Activated CD4-positive, alpha-beta memory T cell treated with anti-CD3 and anti-CD28 coated beads for 36 hours (primary cell): ENCODE measurements around the gene SLMAP. TPM values are rescaled to one million over a fixed set of nuclear protein-coding genes. Genes with fewer than 3 reads are reported as not detected.

ENCODE experiments used
- CTCF ChIA-PET: fragments of 350-600 bp; sonication (Branson Sonifier 250); formaldehyde crosslinking; loops from one replicate; lab custom pipeline; 2021; ENCODE audit warnings: antibody characterized with exemption, inconsistent platforms; lab: Charles Lee
- POLR2A ChIA-PET: fragments of 350-600 bp; sonication (Branson Sonifier 250); formaldehyde crosslinking; loops from one replicate; lab custom pipeline; 2021; ENCODE audit warnings: antibody characterized with exemption; lab: Charles Lee
- DNase-seq: peaks from one replicate; pipeline ENCODE4 v3.0.0-alpha.2; 2020
- H3K27ac Mint-ChIP-seq: one replicate; pipeline ENCODE4 v1.8.0; 2021; ENCODE audit warnings: mixed read lengths
- H3K27me3 Mint-ChIP-seq: one replicate; pipeline ENCODE4 v1.8.0; 2021; ENCODE audit warnings: mixed read lengths
- H3K36me3 Mint-ChIP-seq: one replicate; pipeline ENCODE4 v1.8.0; 2021; ENCODE audit warnings: mixed read lengths
- H3K4me1 Mint-ChIP-seq: one replicate; pipeline ENCODE4 v1.8.0; 2021; ENCODE audit warnings: low read depth, mixed read lengths
- H3K4me3 Mint-ChIP-seq: one replicate; pipeline ENCODE4 v1.8.0; 2021; ENCODE audit warnings: mild to moderate bottlenecking, mixed read lengths
- H3K9me3 Mint-ChIP-seq: one replicate; pipeline ENCODE4 v1.8.0; 2021; ENCODE audit warnings: mixed read lengths
- intact Hi-C: fragments of 100-400 bp; cut with micrococcal nuclease; formaldehyde crosslinking; loops from one replicate; pipeline ENCODE4 v1.15.1; 2023
- total RNA-seq, 2 experiments: library from RNA; stranded (reverse); gene quantifications; one replicate each; pipeline ENCODE4 v1.2.3, GENCODE V29; 2021

The SLMAP gene
- 10 to 100 TPM; 42.5 to 43.9 TPM for total RNA-seq

DNA sequence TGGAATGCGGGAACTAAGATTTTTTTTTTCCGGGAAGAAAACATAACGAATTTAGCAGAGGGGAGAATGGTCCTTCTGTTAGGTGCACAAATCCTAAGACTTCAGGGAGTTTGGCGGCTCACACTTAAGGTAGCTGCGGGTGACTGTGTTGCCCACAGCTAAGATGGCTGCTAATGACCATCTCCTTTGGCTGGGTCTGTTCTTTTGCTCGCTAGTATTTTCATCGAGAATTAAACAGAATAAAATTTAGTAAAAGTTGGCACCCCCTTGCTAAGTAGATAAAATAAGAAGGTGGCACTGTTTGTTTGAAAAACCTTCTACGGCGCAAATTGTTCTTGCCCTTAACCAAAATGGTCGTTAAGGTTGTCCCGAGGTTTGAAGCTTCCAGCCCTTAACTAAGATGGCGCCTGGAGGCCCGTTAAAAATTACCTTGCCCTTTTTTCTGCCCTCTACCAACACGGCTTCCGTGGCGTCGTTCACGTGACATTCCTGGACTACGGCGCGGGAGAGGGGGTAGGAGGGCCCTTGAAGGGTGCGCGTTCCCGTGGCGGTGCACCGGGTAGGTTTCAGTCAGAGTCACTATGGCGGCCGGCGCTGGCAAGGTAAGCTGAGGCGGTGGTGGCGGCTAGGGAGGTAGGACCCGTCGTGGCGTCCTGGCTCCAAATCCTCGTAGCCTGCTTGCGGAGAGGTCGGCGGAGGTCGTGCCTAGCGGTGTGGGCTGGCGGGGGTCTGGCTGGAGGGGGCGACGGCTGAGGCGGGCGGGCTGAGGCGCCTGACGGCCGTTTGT lies at the start of gene SLMAP:
Gene SLMAP, plus strand, starts transcription at position 569 of the 787 bp plus-strand sequence. CDS start 1,343 bp downstream, outside the sequence.
- CTCF ChIA-PET: interaction anchor here (0.8 to 1.4 kb wide), 5 partner anchors 32 to 359 kb away, joined by 3 to 8 read pairs (median 3); partner anchors contain the start of gene PDE12
- peaks cover 22% of the 10 kb centered on the region for H3K36me3 Mint-ChIP-seq
- POLR2A ChIA-PET: interaction anchor here (0.6 to 1.9 kb wide), 7 partner anchors 60 to 1491 kb away, joined by 3 to 13 read pairs (median 3); partner anchors contain the start of genes ARF4, DENND6A, HTD2 and PDE12
- peak; percentile 98 for DNase-seq
- peaks cover 37% of the 10 kb centered on the region for H3K4me1 Mint-ChIP-seq
- peak within 1 kb of the TSS; percentile 97 for H3K4me3 Mint-ChIP-seq
- H3K9me3 Mint-ChIP-seq: no peaks in the 10 kb centered on the region
- intact Hi-C loops: loop anchor here (1.0 to 10.0 kb wide), 8 partner anchors 49 to 676 kb away; partner anchors contain the start of genes APPL1, ARF4, PDE12 and PDHB
- H3K27ac Mint-ChIP-seq: peak within 1 kb of the TSS; percentile 98
- no peaks in the 10 kb centered on the region for H3K27me3 Mint-ChIP-seq

DNA sequence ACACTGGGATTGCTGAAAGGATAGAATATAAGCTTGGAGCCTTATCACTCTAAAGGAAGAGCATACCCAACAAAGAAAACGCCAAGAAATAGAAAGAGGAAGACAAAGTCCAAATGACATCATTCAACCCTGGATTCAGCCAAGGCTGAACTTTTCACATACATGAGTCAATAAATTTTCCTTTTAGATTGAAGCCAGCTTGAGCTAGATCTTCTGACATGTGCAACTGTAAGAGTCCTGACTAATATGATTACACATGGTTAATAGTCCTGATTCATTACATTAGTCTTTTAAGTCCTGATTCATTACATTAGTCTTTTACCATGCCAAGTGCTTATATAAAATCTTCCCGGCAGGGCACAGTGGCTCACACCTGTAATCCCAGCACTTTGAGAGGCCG lies 49.6 kb upstream of the SLMAP start:
- DNase-seq: no peak
- Mint-ChIP-seq H3K9me3 (no peaks in the 10 kb centered on the region), H3K4me1 (no peaks in the 10 kb centered on the region), H3K36me3 (no peaks in the 10 kb centered on the region), H3K27ac (no peak overlapping the region), H3K27me3 (no peaks in the 10 kb centered on the region), H3K4me3 (no peak overlapping the region)
- CTCF ChIA-PET: no interaction called here
- intact Hi-C loops: no loop called here
- POLR2A ChIA-PET: no interaction called here

- no peak overlapping the region for H3K27ac Mint-ChIP-seq
- intact Hi-C loops: no loop called here
- ChIA-PET CTCF (no interaction called here), POLR2A (no interaction called here)
- no peaks in the 10 kb centered on the region for H3K9me3 Mint-ChIP-seq
- H3K36me3 Mint-ChIP-seq: no peaks in the 10 kb centered on the region
- H3K27me3 Mint-ChIP-seq: no peaks in the 10 kb centered on the region
- H3K4me3 Mint-ChIP-seq: no peak overlapping the region
- DNase-seq: no peak
- H3K4me1 Mint-ChIP-seq: no peaks in the 10 kb centered on the region
These were observed 47.1 kb upstream of the SLMAP start for GRCh38 chr3:57709031-57709430.

DNA sequence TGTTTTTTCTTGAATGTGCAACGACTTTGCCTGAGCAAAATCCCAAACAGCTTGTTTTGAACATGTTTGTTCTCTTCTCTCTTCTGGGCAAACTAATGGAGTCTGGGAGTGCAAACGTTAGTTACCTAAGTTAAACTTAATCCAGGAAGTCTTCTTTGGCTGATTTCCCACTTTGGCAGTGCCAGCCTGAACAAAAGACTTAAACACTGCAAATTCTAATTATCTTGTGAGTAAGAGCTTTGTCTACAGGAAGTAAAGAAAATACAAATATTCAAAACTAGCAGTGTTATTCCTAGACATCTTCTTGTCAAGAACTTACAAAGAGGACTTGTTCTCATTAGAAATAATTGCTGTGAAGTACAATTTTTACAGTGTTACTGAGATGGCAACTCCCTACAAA lies 46.5 kb upstream of the SLMAP start:
- no peak for DNase-seq
- intact Hi-C loops: no loop called here
- ChIA-PET POLR2A (no interaction called here), CTCF (no interaction called here)
- H3K9me3 Mint-ChIP-seq: no peaks in the 10 kb centered on the region
- H3K27ac Mint-ChIP-seq: no peak overlapping the region
- no peaks in the 10 kb centered on the region for H3K4me1 Mint-ChIP-seq
- H3K4me3 Mint-ChIP-seq: no peak overlapping the region
- no peaks in the 10 kb centered on the region for H3K27me3 Mint-ChIP-seq
- no peaks in the 10 kb centered on the region for H3K36me3 Mint-ChIP-seq

- no peak overlapping the region for H3K27ac Mint-ChIP-seq
- H3K9me3 Mint-ChIP-seq: no peaks in the 10 kb centered on the region
- intact Hi-C loops: no loop called here
- no peaks in the 10 kb centered on the region for H3K4me1 Mint-ChIP-seq
- no peak for DNase-seq
- no peak overlapping the region for H3K4me3 Mint-ChIP-seq
- POLR2A ChIA-PET: no interaction called here
- no peaks in the 10 kb centered on the region for H3K36me3 Mint-ChIP-seq
- CTCF ChIA-PET: no interaction called here
- no peaks in the 10 kb centered on the region for H3K27me3 Mint-ChIP-seq
These were observed 40.4 kb upstream of the SLMAP start for GRCh38 chr3:57715686-57716085.

DNA sequence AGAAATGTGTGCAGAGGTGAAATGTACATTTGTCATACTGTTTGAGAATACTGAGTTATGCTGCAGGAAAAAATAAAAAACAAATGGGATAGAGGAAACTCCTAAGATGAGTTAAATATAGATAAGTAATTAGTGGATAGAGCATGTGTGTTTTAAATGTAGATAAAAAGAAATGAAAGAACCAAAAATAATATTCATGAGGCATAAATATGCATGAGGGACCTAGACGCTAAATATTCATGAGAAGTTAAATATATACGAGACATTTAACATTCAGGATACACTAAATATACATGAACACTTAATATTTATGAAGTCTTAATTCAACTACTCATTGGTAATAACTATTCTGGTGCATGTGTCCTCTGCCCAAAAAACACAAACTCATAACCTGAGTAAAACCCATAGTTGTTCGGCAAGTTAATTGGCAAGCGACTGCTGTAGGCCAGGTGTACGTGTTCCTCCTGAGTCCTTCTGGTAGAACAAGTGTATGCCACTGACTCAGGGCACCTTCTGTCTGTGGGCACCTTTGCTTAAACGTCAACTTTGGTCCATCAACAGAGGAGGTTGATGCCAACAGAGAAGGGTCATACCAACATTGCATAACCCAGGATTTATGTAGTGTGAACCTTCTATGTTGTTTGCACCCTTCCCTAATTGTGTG lies 38.8 kb upstream of the SLMAP start:
- ChIA-PET POLR2A (no interaction called here), CTCF (no interaction called here)
- intact Hi-C loops: no loop called here
- H3K27ac Mint-ChIP-seq: no peak overlapping the region
- no peak overlapping the region for H3K4me3 Mint-ChIP-seq
- H3K36me3 Mint-ChIP-seq: no peaks in the 10 kb centered on the region
- no peaks in the 10 kb centered on the region for H3K27me3 Mint-ChIP-seq
- H3K4me1 Mint-ChIP-seq: no peaks in the 10 kb centered on the region
- no peaks in the 10 kb centered on the region for H3K9me3 Mint-ChIP-seq
- DNase-seq: no peak

DNA sequence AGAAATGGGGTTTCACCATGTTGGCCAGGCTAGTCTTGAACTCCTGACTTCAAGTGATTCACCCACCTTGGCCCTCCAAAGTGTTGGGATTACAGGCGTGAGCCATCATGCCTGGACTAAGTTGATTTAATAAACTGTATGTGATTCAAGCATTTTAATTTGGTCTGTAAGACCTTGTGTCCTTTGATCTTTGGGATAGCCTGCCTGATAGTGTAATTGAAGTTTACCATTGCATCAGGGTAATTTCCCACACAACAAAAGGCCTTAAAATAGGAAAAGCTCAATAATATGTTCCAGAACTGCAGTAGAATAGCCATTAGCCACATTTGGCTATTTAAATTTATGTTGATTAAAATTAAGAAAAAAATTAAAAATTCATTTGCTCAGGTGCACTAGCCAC lies 38.0 kb upstream of the SLMAP start:
- Mint-ChIP-seq H3K36me3 (no peaks in the 10 kb centered on the region), H3K4me1 (no peaks in the 10 kb centered on the region), H3K4me3 (no peak overlapping the region), H3K27me3 (no peaks in the 10 kb centered on the region), H3K27ac (no peak overlapping the region), H3K9me3 (no peaks in the 10 kb centered on the region)
- DNase-seq: no peak
- intact Hi-C loops: no loop called here
- ChIA-PET POLR2A (no interaction called here), CTCF (no interaction called here)

GRCh38 chr3:57726397-57726796 lies 29.7 kb upstream of the SLMAP start:
- no peaks in the 10 kb centered on the region for H3K9me3 Mint-ChIP-seq
- H3K27me3 Mint-ChIP-seq: no peaks in the 10 kb centered on the region
- intact Hi-C loops: no loop called here
- no peak overlapping the region for H3K27ac Mint-ChIP-seq
- no peaks in the 10 kb centered on the region for H3K36me3 Mint-ChIP-seq
- no peak for DNase-seq
- ChIA-PET POLR2A (no interaction called here), CTCF (no interaction called here)
- H3K4me1 Mint-ChIP-seq: no peaks in the 10 kb centered on the region
- H3K4me3 Mint-ChIP-seq: no peak overlapping the region

DNA sequence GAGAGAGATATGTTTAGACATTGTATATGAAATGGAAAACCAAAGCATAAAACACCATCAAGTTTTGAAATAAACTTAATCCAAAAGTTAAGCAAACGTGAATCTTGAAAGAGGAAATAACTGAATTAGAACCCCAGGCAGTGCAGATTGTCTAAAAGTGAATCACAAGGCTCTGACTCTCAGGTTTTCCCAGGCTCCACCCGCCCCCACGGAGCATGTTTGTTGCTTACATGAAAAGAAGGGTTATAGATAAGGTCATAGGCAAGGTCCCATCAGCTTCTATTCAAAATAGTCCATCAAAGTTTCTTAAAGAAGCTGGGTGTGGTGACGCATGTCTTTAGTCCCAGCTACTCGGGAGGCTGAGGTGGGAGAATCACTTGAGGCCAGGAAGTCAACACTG lies 29.0 kb upstream of the SLMAP start:
- Mint-ChIP-seq H3K4me1 (no peaks in the 10 kb centered on the region), H3K4me3 (no peak overlapping the region), H3K27ac (no peak overlapping the region), H3K9me3 (no peaks in the 10 kb centered on the region), H3K27me3 (no peaks in the 10 kb centered on the region), H3K36me3 (no peaks in the 10 kb centered on the region)
- intact Hi-C loops: no loop called here
- ChIA-PET POLR2A (no interaction called here), CTCF (no interaction called here)
- no peak for DNase-seq

- Mint-ChIP-seq H3K27ac (no peak overlapping the region), H3K4me3 (no peak overlapping the region), H3K36me3 (no peaks in the 10 kb centered on the region), H3K9me3 (no peaks in the 10 kb centered on the region), H3K4me1 (no peaks in the 10 kb centered on the region), H3K27me3 (no peaks in the 10 kb centered on the region)
- intact Hi-C loops: no loop called here
- POLR2A ChIA-PET: no interaction called here
- DNase-seq: no peak
- CTCF ChIA-PET: no interaction called here
These were observed 26.6 kb upstream of the SLMAP start for GRCh38 chr3:57729334-57730045.

DNA sequence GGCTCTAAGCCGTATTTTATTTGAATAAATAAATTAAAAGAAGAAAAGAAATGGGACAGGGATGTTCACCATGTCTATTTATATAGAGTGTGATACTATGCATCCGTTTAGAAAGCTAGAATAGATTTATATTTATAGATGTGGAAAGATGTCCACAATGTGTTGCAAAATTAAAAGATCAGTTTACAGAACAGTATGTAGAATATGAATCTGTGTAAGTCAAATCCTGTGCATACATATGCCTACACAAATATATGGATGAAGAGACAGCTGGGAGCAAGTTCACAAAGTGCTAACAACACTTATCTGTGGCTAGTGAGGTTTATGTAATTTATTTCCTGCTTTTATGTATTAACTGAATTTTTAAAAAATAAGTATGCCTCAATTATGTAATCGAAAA lies 25.4 kb upstream of the SLMAP start:
- H3K4me1 Mint-ChIP-seq: no peaks in the 10 kb centered on the region
- H3K27me3 Mint-ChIP-seq: no peaks in the 10 kb centered on the region
- no peaks in the 10 kb centered on the region for H3K36me3 Mint-ChIP-seq
- ChIA-PET CTCF (no interaction called here), POLR2A (no interaction called here)
- no peak overlapping the region for H3K4me3 Mint-ChIP-seq
- intact Hi-C loops: no loop called here
- no peaks in the 10 kb centered on the region for H3K9me3 Mint-ChIP-seq
- no peak for DNase-seq
- no peak overlapping the region for H3K27ac Mint-ChIP-seq

- Mint-ChIP-seq H3K27me3 (no peaks in the 10 kb centered on the region), H3K9me3 (no peaks in the 10 kb centered on the region), H3K4me3 (no peak overlapping the region), H3K4me1 (no peaks in the 10 kb centered on the region), H3K36me3 (no peaks in the 10 kb centered on the region), H3K27ac (no peak overlapping the region)
- POLR2A ChIA-PET: no interaction called here
- intact Hi-C loops: no loop called here
- no peak for DNase-seq
- CTCF ChIA-PET: no interaction called here
These were observed 24.8 kb upstream of the SLMAP start for GRCh38 chr3:57731311-57731710.
